ENCODE results near the gene FAM3C.
"Not testable (repeated sequence)": the region's sequence is repeated elsewhere in the genome, so short reads cannot be mapped to it uniquely, and the experiment has no call there.

Gene FAM3C

GRCh38 chr7:121334875-121335648 is 61.0 kb downstream of the FAM3C start:
- no peak overlapping the region for H3K4me3 Mint-ChIP-seq
- H3K4me1 Mint-ChIP-seq: peaks cover 5% of the 10 kb centered on the region
- H3K9me3 Mint-ChIP-seq: no peaks in the 10 kb centered on the region
- ATAC-seq (replicated peaks; ENCODE audit: extremely low read depth, poor library complexity, severe bottlenecking): no peak
- no peak for DNase-seq (ENCODE audit: low spot score in 2 of 2)
- no peak overlapping the region for H3K27ac Mint-ChIP-seq (ENCODE audit: low read depth)
- H3K27me3 Mint-ChIP-seq: peaks cover 38% of the 10 kb centered on the region
- no peaks in the 10 kb centered on the region for H3K36me3 Mint-ChIP-seq (ENCODE audit: insufficient read depth)

GRCh38 chr7:121334376-121334775 is 61.7 kb downstream of the FAM3C start:
- H3K27me3 Mint-ChIP-seq: peaks cover 45% of the 10 kb centered on the region
- no peak for ATAC-seq (replicated peaks; ENCODE audit: extremely low read depth, poor library complexity, severe bottlenecking)
- no peak for DNase-seq (ENCODE audit: low spot score in 2 of 2)
- no peak overlapping the region for H3K4me3 Mint-ChIP-seq
- H3K4me1 Mint-ChIP-seq: peaks cover 11% of the 10 kb centered on the region
- no peaks in the 10 kb centered on the region for H3K36me3 Mint-ChIP-seq (ENCODE audit: insufficient read depth)
- H3K9me3 Mint-ChIP-seq: no peaks in the 10 kb centered on the region
- H3K27ac Mint-ChIP-seq (ENCODE audit: low read depth): no peak overlapping the region

- ATAC-seq (replicated peaks; ENCODE audit: extremely low read depth, poor library complexity, severe bottlenecking): no peak
- Mint-ChIP-seq H3K27ac (ENCODE audit: low read depth) (no peak overlapping the region), H3K4me3 (no peak overlapping the region), H3K4me1 (peaks cover 21% of the 10 kb centered on the region), H3K9me3 (no peaks in the 10 kb centered on the region), H3K36me3 (ENCODE audit: insufficient read depth) (peaks cover 2% of the 10 kb centered on the region), H3K27me3 (peaks cover 73% of the 10 kb centered on the region)
- no peak for DNase-seq (ENCODE audit: low spot score in 2 of 2)
Measured at GRCh38 chr7:121331574-121331973, 64.5 kb downstream of the FAM3C start.

GRCh38 chr7:121331048-121331447 is 65.1 kb downstream of the FAM3C start:
- peaks cover 78% of the 10 kb centered on the region for H3K27me3 Mint-ChIP-seq
- H3K9me3 Mint-ChIP-seq: no peaks in the 10 kb centered on the region
- no peak for ATAC-seq (replicated peaks; ENCODE audit: extremely low read depth, poor library complexity, severe bottlenecking)
- H3K36me3 Mint-ChIP-seq (ENCODE audit: insufficient read depth): peaks cover 2% of the 10 kb centered on the region
- no peak for DNase-seq (ENCODE audit: low spot score in 2 of 2)
- peaks cover 21% of the 10 kb centered on the region for H3K4me1 Mint-ChIP-seq
- H3K4me3 Mint-ChIP-seq: no peak overlapping the region
- no peak overlapping the region for H3K27ac Mint-ChIP-seq (ENCODE audit: low read depth)

- Mint-ChIP-seq H3K4me3 (peak overlapping the region; percentile 54), H3K27ac (ENCODE audit: low read depth) (no peak overlapping the region), H3K36me3 (ENCODE audit: insufficient read depth) (peaks cover 2% of the 10 kb centered on the region), H3K9me3 (no peaks in the 10 kb centered on the region), H3K27me3 (peaks cover 80% of the 10 kb centered on the region), H3K4me1 (peaks cover 21% of the 10 kb centered on the region)
- ATAC-seq (replicated peaks; ENCODE audit: extremely low read depth, poor library complexity, severe bottlenecking) (no peak), DNase-seq (ENCODE audit: low spot score in 2 of 2) (no peak)
Measured at GRCh38 chr7:121330053-121330833, 65.9 kb downstream of the FAM3C start.

GRCh38 chr7:121329191-121330052 is 66.7 kb downstream of the FAM3C start:
- DNase-seq (ENCODE audit: low spot score in 2 of 2): no peak
- peaks cover 21% of the 10 kb centered on the region for H3K4me1 Mint-ChIP-seq
- H3K36me3 Mint-ChIP-seq (ENCODE audit: insufficient read depth): peaks cover 2% of the 10 kb centered on the region
- H3K4me3 Mint-ChIP-seq: peak overlapping the region; percentile 54
- H3K9me3 Mint-ChIP-seq: no peaks in the 10 kb centered on the region
- peaks cover 77% of the 10 kb centered on the region for H3K27me3 Mint-ChIP-seq
- no peak overlapping the region for H3K27ac Mint-ChIP-seq (ENCODE audit: low read depth)
- ATAC-seq (replicated peaks; ENCODE audit: extremely low read depth, poor library complexity, severe bottlenecking): no peak

- ATAC-seq (replicated peaks; ENCODE audit: extremely low read depth, poor library complexity, severe bottlenecking): no peak
- Mint-ChIP-seq H3K4me1 (peaks cover 21% of the 10 kb centered on the region), H3K9me3 (no peaks in the 10 kb centered on the region), H3K4me3 (peak within 1 kb of the TSS; percentile 54), H3K27me3 (peaks cover 77% of the 10 kb centered on the region), H3K27ac (ENCODE audit: low read depth) (no peak within 1 kb of the TSS), H3K36me3 (ENCODE audit: insufficient read depth) (peaks cover 2% of the 10 kb centered on the region)
- DNase-seq (ENCODE audit: low spot score in 2 of 2): no peak
Measured at GRCh38 chr7:121328508-121329190, 67.5 kb downstream of the FAM3C start, which contains the start of gene WNT16. TSS of gene WNT16 (plus strand) at chr7:121329000. CDS start at chr7:121329293, 293 bp downstream.

- Mint-ChIP-seq H3K4me3 (no peak overlapping the region), H3K27ac (ENCODE audit: low read depth) (no peak overlapping the region)
Measured at GRCh38 chr7:121327671-121328070, 68.4 kb downstream of the FAM3C start.

GRCh38 chr7:121323515-121324302 is 72.4 kb downstream of the FAM3C start:
- DNase-seq (ENCODE audit: low spot score in 2 of 2) (no peak), ATAC-seq (replicated peaks; ENCODE audit: extremely low read depth, poor library complexity, severe bottlenecking) (no peak)
- H3K4me1 Mint-ChIP-seq: peaks cover 3% of the 10 kb centered on the region
- peaks cover 50% of the 10 kb centered on the region for H3K27me3 Mint-ChIP-seq
- H3K9me3 Mint-ChIP-seq: no peaks in the 10 kb centered on the region
- no peak overlapping the region for H3K4me3 Mint-ChIP-seq
- H3K36me3 Mint-ChIP-seq (ENCODE audit: insufficient read depth): no peaks in the 10 kb centered on the region
- no peak overlapping the region for H3K27ac Mint-ChIP-seq (ENCODE audit: low read depth)

More at GRCh38 chr7:121327671-121328070, 68.4 kb downstream of the FAM3C start:
- no peaks in the 10 kb centered on the region for H3K9me3 Mint-ChIP-seq
- H3K27me3 Mint-ChIP-seq: peaks cover 80% of the 10 kb centered on the region
- H3K4me1 Mint-ChIP-seq: peaks cover 21% of the 10 kb centered on the region
- no peak for DNase-seq (ENCODE audit: low spot score in 2 of 2)
- peaks cover 2% of the 10 kb centered on the region for H3K36me3 Mint-ChIP-seq (ENCODE audit: insufficient read depth)
- no peak for ATAC-seq (replicated peaks; ENCODE audit: extremely low read depth, poor library complexity, severe bottlenecking)

- DNase-seq (ENCODE audit: low spot score in 2 of 2) (no peak), ATAC-seq (replicated peaks; ENCODE audit: extremely low read depth, poor library complexity, severe bottlenecking) (no peak)
- no peaks in the 10 kb centered on the region for H3K36me3 Mint-ChIP-seq (ENCODE audit: insufficient read depth)
- no peaks in the 10 kb centered on the region for H3K9me3 Mint-ChIP-seq
- H3K4me3 Mint-ChIP-seq: no peak overlapping the region
- H3K27me3 Mint-ChIP-seq: peaks cover 48% of the 10 kb centered on the region
- no peaks in the 10 kb centered on the region for H3K4me1 Mint-ChIP-seq
- H3K27ac Mint-ChIP-seq (ENCODE audit: low read depth): no peak overlapping the region
Measured at GRCh38 chr7:121322460-121322859, 73.6 kb downstream of the FAM3C start.

- DNase-seq (ENCODE audit: low spot score in 2 of 2); H3K27ac Mint-ChIP-seq (ENCODE audit: low read depth); H3K36me3 Mint-ChIP-seq (ENCODE audit: insufficient read depth); H3K4me1 Mint-ChIP-seq; H3K9me3 Mint-ChIP-seq; H3K4me3 Mint-ChIP-seq; ATAC-seq (replicated peaks; ENCODE audit: extremely low read depth, poor library complexity, severe bottlenecking): not testable (repeated sequence)
- H3K27me3 Mint-ChIP-seq: peaks cover 54% of the 10 kb centered on the region
Measured at GRCh38 chr7:121315170-121315569, 80.9 kb downstream of the FAM3C start.
